GM12872 (cell line): ENCODE measurements around the gene TICAM2.

Experiments
- CTCF ChIP-seq: IDR thresholded peaks from 3 replicates; pipeline ENCODE4 v1.5.1; 2011; ENCODE audit warnings: low read depth, mild to moderate bottlenecking, low read length, moderate library complexity; ENCODE audit not compliant: insufficient read depth

TICAM2 gene

GRCh38 chr5:115605436-115605835, 3.2 kb upstream of the TICAM2 start:
- no peak for TF ChIP-seq CTCF

DNA sequence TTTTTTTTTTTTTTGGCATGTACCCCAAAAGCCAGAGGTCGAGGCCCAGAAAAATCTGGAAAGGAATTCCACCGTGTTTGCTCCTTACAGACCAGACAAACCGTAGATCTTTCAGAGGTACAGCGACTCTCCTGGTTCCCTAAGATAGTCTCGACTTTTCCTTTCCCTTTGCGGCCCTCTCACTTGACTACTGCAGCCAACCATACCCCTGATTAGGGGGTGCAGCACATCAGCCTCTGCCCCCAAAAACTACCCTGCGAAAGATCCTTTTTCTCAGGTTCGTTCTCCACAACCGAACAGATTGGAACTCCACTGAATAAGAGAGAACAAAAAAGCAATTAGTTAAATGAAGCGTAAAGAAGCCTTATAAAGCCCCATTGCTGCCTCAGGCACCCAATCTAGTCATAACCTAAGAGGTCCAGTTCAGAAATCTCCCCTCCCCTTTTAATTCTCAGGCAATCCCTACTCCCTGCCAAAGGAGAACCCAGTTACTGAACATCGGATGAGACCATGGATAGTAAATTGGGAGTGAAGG, 379 bp upstream of the TICAM2 start:
- TF ChIP-seq CTCF: no peak

DNA sequence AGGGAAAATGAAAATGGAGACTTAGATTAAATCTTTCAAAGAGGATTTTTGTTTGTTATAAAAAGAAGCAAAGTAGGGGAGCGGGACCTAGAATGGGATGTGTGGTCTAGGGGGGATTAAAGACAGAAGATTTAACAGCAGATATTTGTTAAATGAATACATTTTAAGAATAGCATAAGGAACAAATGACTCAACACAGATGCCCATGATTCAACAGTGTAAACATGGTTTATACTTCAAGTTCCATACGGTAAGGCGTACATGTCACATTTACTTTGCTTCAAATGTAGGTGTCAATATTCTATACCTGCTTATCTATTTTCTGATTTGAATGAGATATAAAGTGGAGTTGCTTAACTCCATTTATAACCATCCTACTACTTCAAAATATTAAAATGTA, 1.5 kb downstream of the TICAM2 start:
- TF ChIP-seq CTCF: no peak

- no peak for TF ChIP-seq CTCF
Measured at GRCh38 chr5:115599924-115600323, 2.4 kb downstream of the TICAM2 start.

DNA sequence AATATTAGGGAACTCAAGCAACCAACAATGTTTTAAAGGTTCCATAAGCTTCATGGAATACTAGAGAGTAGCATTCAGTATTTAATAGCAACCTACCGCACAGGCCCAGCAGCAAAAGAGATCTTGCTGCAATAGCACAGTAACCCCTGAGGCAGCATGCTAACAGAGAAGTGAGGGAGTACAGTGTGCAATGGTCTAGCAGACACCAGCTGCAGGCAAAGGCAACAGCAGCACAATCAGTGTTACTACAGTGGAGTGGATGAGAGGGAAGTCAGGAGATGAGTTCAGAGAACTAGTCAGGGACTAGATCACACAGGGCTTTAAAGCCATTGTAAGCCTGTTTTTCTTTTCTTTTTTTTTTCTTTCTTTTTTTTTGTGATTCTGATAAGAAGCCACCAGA, 2.8 kb downstream of the TICAM2 start:
- no peak for TF ChIP-seq CTCF

DNA sequence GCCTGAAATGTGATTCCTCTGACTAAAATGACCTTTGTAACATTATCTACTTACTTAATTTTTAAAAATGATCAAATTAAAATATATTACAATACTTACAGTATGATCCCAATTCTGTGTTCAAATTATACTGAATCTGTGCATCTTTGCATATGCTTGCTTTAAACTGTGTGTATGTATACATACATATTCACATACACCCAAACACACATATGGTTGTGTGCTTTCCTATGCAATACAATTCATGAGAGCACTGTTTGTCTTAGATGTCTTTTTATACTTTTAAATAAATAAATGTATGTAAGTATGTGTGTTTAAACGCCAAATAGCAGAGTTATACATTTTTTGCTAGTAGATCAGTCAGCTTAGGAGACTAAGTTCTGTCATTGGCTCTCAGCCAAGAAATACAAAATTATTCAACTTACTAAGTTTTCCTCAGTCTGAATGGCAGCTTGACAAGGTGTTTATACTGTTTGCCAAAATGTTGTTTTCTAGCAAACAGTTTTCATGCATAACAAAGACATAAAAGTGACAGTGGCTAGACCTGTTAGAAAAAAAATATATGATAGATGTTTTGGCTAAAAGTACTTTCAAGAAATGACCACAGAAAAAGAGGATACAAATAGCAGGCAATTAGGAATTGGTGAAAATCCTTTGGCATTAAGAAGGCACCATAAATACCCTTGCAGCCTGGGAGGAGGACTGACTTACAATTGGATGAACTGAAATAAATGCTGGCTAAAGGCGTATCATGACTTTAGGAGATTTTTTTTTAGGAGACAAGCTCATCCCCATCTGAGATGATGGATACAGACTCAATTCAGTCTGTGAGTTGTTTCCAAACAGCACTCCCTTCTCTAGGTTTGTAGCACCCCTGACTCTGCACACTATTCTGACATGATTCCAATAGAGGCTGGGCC, 7.9 kb downstream of the TICAM2 start:
- TF ChIP-seq CTCF: no peak

DNA sequence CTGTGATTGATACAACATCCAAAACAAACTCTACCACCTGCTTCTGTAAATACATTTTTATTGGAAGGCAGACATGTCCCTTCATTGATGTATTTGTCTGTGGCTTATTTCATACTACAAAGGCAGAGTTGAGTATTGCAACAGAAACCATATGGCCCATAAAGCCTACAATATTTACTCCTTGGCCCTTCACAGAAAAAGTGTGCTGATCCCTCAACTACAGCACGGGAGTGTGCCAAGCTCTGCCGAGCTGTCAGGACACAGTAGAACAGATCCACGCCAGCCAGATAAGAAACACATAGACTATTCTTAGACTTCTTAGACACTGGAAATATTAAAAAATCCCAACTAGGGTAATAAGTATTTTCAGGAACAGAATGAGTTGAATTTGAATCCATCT, 13.2 kb downstream of the TICAM2 start:
- no peak for TF ChIP-seq CTCF
